ENCODE measurements around the gene IFNK.
A peak's percentile ranks its signal among the peaks of the same experiment; 100 is the strongest.

The IFNK gene

DNA sequence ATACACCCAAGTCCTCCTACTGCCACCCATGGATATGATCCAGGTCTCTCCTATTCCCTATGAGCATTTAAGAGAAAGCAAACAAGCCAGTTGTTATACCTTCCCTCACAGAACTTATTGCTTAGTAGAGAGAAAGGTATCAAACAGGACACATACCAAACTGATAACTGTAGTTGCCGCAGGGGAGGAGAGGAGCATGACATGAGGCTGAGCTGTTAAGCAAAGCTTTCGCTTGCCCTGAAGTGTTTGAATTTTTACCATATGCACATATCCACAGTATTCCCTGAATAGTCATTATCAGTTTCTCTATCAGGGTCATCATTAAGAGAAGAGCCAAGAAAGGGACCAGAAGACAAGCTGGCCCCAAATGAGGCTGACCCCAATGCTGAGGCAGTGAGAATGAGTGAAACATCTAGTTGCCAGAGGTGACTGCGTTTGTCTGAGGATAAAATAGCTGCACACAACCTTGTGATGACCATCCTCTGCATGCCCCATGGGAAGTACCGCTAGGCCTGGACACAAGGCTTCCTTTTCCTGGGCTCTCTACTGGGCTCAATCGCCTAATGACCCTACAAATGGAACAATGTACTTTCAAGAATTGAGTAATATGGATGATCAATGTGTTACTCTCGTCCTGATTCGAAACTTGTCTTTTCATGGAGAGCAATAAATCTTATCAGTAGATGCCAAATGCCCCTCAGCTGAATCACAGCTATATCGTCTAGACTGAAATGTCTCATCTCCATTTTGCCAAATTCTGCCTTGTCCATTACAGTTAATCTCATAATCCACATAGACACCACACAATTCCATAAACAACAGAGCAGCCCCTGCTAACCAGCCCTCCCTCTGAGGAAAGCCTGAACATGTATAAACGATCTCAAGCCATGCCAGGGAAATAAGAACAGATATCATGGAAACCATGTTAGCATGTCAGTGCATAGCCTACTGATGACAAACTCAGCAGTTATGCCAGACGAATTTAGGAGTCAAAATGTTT, 4.3 kb upstream of the IFNK start:
- no peak for DNase-seq (ENCODE audit: extremely low read depth, insufficient read length)
- H3K27me3 ChIP-seq (replicated peaks; ENCODE audit: control insufficient read depth, insufficient read depth, low read length) = no peaks in the 10 kb centered on the region
- no peaks in the 10 kb centered on the region for H3K36me3 ChIP-seq (ENCODE audit: control insufficient read depth, insufficient read depth, low read length)
- no peak overlapping the region for H3K4me3 ChIP-seq (replicated peaks; ENCODE audit: low read depth, low read length)
- TF ChIP-seq, protein P1, sequence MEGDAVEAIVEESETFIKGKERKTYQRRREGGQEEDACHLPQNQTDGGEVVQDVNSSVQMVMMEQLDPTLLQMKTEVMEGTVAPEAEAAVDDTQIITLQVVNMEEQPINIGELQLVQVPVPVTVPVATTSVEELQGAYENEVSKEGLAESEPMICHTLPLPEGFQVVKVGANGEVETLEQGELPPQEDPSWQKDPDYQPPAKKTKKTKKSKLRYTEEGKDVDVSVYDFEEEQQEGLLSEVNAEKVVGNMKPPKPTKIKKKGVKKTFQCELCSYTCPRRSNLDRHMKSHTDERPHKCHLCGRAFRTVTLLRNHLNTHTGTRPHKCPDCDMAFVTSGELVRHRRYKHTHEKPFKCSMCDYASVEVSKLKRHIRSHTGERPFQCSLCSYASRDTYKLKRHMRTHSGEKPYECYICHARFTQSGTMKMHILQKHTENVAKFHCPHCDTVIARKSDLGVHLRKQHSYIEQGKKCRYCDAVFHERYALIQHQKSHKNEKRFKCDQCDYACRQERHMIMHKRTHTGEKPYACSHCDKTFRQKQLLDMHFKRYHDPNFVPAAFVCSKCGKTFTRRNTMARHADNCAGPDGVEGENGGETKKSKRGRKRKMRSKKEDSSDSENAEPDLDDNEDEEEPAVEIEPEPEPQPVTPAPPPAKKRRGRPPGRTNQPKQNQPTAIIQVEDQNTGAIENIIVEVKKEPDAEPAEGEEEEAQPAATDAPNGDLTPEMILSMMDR (IDR thresholded peaks at IDR 0.05; ENCODE audit: insufficient read depth, low read length, poor library complexity, severe bottlenecking) = no peak

DNA sequence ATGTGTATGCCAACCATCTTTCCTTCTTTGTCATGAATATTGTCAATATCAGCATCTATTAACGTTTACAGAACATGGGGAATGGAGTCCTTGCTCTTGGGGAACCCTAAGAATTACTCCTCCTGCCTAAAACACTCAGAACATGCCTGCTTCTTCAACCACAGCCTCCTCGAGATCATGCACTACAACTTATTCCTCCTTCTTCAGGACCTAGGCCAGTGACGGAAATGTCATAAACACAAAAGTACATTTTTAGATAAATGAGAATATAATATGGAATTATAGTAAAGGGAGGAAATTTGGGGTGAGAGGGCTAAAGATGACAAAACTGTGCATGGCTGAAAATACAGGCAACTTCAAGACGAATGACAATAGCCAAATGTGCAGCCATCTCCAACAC, 3.1 kb upstream of the IFNK start:
- no peak for DNase-seq (ENCODE audit: extremely low read depth, insufficient read length)
- no peak overlapping the region for H3K4me3 ChIP-seq (replicated peaks; ENCODE audit: low read depth, low read length)
- TF ChIP-seq, protein P1 (IDR thresholded peaks at IDR 0.05; ENCODE audit: insufficient read depth, low read length, poor library complexity, severe bottlenecking) = no peak
- no peaks in the 10 kb centered on the region for H3K36me3 ChIP-seq (ENCODE audit: control insufficient read depth, insufficient read depth, low read length)
- H3K27me3 ChIP-seq (replicated peaks; ENCODE audit: control insufficient read depth, insufficient read depth, low read length) = no peaks in the 10 kb centered on the region

DNA sequence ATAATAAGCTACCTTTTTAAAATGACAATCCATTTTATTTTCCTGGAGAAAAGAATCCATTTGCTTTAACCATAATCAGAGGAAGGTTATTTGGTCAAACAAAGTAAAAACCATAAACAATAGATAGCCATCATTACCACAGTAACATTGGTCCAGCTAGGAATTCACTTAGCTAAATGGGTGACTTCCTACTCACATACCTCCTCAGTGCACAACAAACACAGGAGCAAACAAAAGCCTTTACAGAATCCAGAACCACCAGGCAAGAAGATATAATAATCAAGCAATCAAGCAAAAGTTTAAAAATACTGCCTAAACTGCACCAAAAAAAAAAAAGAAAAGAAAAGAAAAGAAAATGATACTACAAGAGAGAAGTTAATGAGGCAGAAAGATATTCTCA, 949 bp upstream of the IFNK start:
- Histone ChIP-seq H3K27me3 (replicated peaks; ENCODE audit: control insufficient read depth, insufficient read depth, low read length) (no peaks in the 10 kb centered on the region), H3K36me3 (ENCODE audit: control insufficient read depth, insufficient read depth, low read length) (no peaks in the 10 kb centered on the region), H3K4me3 (replicated peaks; ENCODE audit: low read depth, low read length) (no peak overlapping the region)
- no peak for DNase-seq (ENCODE audit: extremely low read depth, insufficient read length)
- TF ChIP-seq, protein P1 (IDR thresholded peaks at IDR 0.05; ENCODE audit: insufficient read depth, low read length, poor library complexity, severe bottlenecking) = no peak

DNA sequence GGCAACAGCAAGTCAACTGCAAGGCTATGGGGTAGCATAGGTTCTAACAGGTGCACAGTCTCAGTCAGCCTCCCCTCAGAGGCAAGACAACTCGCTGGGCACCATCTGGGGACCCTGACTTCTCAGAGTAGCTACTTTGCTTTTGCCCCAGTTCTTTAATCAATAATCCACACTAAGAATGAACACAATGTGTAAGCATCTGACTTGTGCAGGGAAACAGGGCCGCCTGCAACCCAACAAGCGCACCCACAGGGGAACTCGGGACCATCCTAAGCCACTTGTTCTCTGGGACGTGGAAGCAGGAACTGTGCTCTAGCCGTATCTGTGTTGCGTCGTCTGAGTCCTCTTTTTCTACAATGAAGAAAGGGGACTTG, 3.6 kb downstream of the IFNK start:
- TF ChIP-seq, protein P1 (IDR thresholded peaks at IDR 0.05; ENCODE audit: insufficient read depth, low read length, poor library complexity, severe bottlenecking) = no peak
- Histone ChIP-seq H3K4me3 (replicated peaks; ENCODE audit: low read depth, low read length) (no peak overlapping the region), H3K36me3 (ENCODE audit: control insufficient read depth, insufficient read depth, low read length) (no peaks in the 10 kb centered on the region), H3K27me3 (replicated peaks; ENCODE audit: control insufficient read depth, insufficient read depth, low read length) (no peaks in the 10 kb centered on the region)
- no peak for DNase-seq (ENCODE audit: extremely low read depth, insufficient read length)

DNA sequence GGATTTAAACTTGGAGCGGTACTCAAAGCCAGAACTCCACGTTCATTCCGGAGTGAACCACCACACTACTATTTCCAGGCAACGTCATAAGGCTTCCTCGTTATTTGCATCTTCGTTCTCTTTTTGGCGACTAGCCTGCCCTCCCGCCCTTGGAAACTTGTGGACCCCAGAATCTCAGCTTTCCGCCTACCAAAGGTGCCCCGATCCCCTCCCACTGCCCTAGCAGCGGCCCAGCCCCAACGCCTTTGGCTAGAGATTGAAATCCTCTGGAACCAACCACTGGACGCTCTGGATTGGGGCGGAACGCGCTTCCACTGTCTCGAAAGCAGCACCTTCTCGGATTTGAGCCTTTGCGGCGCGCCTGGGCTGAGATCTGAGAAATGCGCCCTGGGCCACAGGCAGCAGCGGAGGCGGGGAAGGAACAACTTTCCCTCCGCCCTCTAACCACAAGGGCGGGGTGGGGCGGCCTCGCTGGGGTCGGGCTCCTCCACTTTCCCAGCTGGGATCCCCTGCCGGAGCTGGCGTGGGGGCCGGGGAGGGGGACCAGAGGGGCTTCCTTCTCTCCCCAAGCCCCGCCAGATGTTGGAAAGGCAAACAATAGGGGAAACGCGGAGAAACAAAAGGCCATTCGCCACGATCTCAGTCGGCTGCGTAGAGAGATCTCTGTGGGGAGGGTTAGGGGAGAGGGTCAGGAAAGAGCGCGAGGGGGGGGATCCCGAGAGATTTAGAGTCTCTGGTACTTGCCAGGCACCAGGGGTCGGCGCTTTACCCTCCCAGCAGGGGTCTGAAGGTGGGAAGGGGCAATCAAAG, 4.2 kb downstream of the IFNK start:
- no peaks in the 10 kb centered on the region for H3K36me3 ChIP-seq (ENCODE audit: control insufficient read depth, insufficient read depth, low read length)
- H3K4me3 ChIP-seq (replicated peaks; ENCODE audit: low read depth, low read length) = peak overlapping the region; percentile 65
- DNase-seq (ENCODE audit: extremely low read depth, insufficient read length) = peak; percentile 52
- no peaks in the 10 kb centered on the region for H3K27me3 ChIP-seq (replicated peaks; ENCODE audit: control insufficient read depth, insufficient read depth, low read length)
- TF ChIP-seq, protein P1 (IDR thresholded peaks at IDR 0.05; ENCODE audit: insufficient read depth, low read length, poor library complexity, severe bottlenecking) = no peak

Data from GM06990 (cell line).